ENCODE data around the gene FBXO46. TPM values are rescaled to one million over a fixed set of nuclear protein-coding genes. Genes with fewer than 3 reads are reported as not detected.

FBXO46 gene
- total RNA-seq, 1 donor from 2014 or later = 23.8 TPM

DNA sequence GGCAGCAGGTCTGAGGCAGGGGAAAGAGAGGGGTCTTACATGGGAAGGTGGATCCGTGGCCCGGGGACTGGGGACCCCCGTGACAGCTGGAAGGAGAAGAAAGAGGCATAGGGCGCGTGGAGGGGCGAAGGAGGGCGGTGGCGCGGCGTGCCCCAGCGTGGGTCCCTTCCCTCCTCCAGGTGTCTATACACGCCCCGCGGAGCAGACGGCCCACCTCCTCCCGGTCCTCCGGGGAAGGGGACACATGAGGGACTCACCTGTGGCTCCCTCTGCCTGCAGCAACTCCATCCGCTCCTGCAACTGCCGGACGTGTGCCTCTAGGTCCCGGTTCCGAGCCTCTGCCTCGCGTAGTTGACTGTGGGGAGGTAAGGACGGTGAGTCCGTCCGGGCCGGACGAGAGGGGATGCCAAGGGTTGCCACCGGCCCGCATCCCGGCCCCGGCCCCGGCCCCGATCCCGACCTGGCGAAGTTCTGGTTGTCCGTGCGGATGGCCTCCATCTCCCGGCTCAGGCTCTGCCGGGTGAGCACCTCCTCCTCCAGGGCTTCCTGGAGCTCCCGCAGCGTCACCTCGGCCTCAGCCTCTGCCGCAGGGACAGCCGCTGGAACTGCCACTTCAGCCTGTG is 40.7 kb upstream of the FBXO46 start:
- Histone ChIP-seq H3K4me1 (peaks cover 28% of the 10 kb centered on the region), H3K27me3 (no peaks in the 10 kb centered on the region), H3K27ac (peak overlapping the region; percentile 91), H3K36me3 (peaks cover 0 to 6% of the 10 kb centered on the region in 2 donors), H3K9me3 (no peaks in the 10 kb centered on the region), H3K4me3 (peak overlapping the region in 1 of 2 donors; percentile 58)
- no peak for DNase-seq (ENCODE audit: extremely low spot score in 2 of 2)
- TF ChIP-seq, protein P1, sequence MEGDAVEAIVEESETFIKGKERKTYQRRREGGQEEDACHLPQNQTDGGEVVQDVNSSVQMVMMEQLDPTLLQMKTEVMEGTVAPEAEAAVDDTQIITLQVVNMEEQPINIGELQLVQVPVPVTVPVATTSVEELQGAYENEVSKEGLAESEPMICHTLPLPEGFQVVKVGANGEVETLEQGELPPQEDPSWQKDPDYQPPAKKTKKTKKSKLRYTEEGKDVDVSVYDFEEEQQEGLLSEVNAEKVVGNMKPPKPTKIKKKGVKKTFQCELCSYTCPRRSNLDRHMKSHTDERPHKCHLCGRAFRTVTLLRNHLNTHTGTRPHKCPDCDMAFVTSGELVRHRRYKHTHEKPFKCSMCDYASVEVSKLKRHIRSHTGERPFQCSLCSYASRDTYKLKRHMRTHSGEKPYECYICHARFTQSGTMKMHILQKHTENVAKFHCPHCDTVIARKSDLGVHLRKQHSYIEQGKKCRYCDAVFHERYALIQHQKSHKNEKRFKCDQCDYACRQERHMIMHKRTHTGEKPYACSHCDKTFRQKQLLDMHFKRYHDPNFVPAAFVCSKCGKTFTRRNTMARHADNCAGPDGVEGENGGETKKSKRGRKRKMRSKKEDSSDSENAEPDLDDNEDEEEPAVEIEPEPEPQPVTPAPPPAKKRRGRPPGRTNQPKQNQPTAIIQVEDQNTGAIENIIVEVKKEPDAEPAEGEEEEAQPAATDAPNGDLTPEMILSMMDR (IDR thresholded peaks at IDR 0.05) = no peak
- TF ChIP-seq POLR2AphosphoS5 (IDR thresholded peaks at IDR 0.05; ENCODE audit: insufficient read depth in 1 of 2, low read depth in 1 of 2) (no peak), POLR2A (IDR thresholded peaks at IDR 0.05) (no peak)
- intact Hi-C loops (cut with DNase I) = no loop called here

DNA sequence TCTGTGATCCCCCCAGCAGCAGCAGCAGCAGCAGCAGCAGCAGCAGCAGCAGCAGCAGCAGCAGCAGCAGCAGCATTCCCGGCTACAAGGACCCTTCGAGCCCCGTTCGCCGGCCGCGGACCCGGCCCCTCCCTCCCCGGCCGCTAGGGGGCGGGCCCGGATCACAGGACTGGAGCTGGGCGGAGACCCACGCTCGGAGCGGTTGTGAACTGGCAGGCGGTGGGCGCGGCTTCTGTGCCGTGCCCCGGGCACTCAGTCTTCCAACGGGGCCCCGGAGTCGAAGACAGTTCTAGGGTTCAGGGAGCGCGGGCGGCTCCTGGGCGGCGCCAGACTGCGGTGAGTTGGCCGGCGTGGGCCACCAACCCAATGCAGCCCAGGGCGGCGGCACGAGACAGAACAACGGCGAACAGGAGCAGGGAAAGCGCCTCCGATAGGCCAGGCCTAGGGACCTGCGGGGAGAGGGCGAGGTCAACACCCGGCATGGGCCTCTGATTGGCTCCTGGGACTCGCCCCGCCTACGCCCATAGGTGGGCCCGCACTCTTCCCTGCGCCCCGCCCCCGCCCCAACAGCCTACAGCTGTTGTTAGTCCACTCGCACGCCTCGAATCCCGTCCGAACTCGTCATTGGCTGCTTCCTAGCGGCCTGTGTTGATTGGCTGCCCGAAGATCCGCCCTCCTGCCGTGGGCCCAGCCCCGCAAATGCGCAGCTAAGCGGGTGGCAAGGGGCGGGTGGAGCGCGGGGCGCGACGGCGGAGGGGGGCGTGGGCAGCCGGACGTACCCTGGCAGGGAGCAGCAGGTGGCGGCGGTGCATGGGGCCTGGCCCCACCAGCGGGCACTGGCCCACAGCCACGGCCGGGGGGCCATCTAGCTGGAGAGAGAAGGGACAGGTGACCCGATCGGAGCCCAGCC is 39.8 kb upstream of the FBXO46 start:
- Histone ChIP-seq H3K36me3 (peaks cover 0 to 10% of the 10 kb centered on the region in 2 donors), H3K4me1 (peaks cover 38% of the 10 kb centered on the region), H3K9me3 (no peaks in the 10 kb centered on the region), H3K4me3 (peak overlapping the region; percentile 58 to 80), H3K27me3 (no peaks in the 10 kb centered on the region), H3K27ac (peak overlapping the region; percentile 91)
- DNase-seq (ENCODE audit: extremely low spot score in 2 of 2) = peak in 1 of 2 donors; percentile 100
- intact Hi-C loops (cut with DNase I) = no loop called here
- TF ChIP-seq POLR2AphosphoS5 (IDR thresholded peaks at IDR 0.05; ENCODE audit: insufficient read depth in 1 of 2, low read depth in 1 of 2) (peak; percentile 87 to 91), POLR2A (IDR thresholded peaks at IDR 0.05) (peak in 1 of 2 donors; percentile 2)
- TF ChIP-seq, protein P1 (IDR thresholded peaks at IDR 0.05) = peak; percentile 73 to 95 (median 87)

DNA sequence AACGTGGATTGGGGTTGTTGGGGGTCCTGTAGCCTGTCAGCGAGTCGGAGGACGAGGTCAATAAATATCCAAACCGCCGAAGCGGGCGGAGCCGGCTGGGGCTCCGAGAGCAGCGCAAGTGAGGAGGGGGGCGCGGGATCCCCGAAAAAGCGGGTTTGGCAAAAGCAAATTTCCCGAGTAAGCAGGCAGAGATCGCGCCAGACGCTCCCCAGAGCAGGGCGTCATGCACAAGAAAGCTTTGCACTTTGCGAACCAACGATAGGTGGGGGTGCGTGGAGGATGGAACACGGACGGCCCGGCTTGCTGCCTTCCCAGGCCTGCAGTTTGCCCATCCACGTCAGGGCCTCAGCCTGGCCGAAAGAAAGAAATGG is 39.1 kb upstream of the FBXO46 start:
- Histone ChIP-seq H3K36me3 (peaks cover 0 to 10% of the 10 kb centered on the region in 2 donors), H3K27ac (peak overlapping the region; percentile 91), H3K4me3 (peak overlapping the region; percentile 58 to 80), H3K4me1 (peaks cover 45% of the 10 kb centered on the region), H3K27me3 (no peaks in the 10 kb centered on the region), H3K9me3 (no peaks in the 10 kb centered on the region)
- DNase-seq (ENCODE audit: extremely low spot score in 2 of 2) = no peak
- TF ChIP-seq POLR2AphosphoS5 (IDR thresholded peaks at IDR 0.05; ENCODE audit: insufficient read depth in 1 of 2, low read depth in 1 of 2) (no peak), POLR2A (IDR thresholded peaks at IDR 0.05) (no peak)
- TF ChIP-seq, protein P1 (IDR thresholded peaks at IDR 0.05) = no peak
- intact Hi-C loops (cut with DNase I) = no loop called here

DNA sequence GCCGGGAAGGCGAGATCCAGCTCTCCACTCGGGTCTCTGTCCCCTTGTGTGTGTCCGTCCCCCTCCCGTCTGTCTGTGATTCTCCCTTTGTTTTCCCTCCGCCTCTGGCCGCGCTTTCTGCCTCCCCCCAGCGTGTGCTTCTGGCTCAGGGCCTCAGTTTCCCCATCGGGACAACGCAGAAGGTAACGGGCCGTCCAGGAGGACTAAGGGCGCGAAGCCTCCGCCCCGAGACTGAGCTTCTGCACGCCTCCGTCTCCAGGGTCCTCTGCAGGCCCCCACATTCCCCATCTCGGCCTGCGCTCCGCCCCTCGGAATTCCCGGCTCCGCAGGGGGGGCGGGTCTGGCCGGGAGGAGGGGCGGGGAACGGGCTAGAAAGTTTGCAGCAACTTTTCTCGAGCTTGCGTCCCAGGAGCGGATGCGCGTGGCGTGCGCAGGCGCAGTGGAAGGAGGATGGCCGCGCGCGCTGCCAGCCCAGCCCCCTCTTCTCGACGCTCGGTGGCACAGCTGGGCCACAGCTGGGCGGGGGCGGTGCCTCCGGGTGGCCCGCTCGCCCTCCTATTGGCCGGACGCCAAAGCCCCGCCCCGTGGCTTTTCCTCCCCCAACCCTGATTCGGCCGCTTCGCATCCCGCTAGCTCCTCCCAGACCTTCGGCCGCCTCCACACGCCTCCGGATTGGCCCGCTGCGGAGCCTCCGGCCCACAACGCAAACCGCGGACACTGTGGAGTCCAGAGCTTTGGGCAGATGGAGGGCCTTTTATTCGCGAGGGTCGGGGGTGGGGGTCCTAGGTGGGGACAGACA is 38.5 kb upstream of the FBXO46 start, which contains the start of gene SIX5:
Gene SIX5 (minus strand): TSS at position 269 of the 799 bp plus-strand sequence. CDS start 408 bp downstream, outside the sequence.
- peaks cover 0 to 7% of the 10 kb centered on the region in 2 donors for H3K36me3 ChIP-seq
- peak within 1 kb of the TSS; percentile 58 to 80 for H3K4me3 ChIP-seq
- TF ChIP-seq, protein P1 (IDR thresholded peaks at IDR 0.05) = no peak
- TF ChIP-seq POLR2A (IDR thresholded peaks at IDR 0.05) (peak in 1 of 2 donors; percentile 96), POLR2AphosphoS5 (IDR thresholded peaks at IDR 0.05; ENCODE audit: insufficient read depth in 1 of 2, low read depth in 1 of 2) (peak; percentile 99)
- DNase-seq (ENCODE audit: extremely low spot score in 2 of 2) = peak in 1 of 2 donors; percentile 98
- H3K27ac ChIP-seq = peak within 1 kb of the TSS; percentile 98
- no peaks in the 10 kb centered on the region for H3K9me3 ChIP-seq
- intact Hi-C loops (cut with DNase I) = no loop called here
- peaks cover 51% of the 10 kb centered on the region for H3K4me1 ChIP-seq
- H3K27me3 ChIP-seq = no peaks in the 10 kb centered on the region
